GM23338 (cell line): ENCODE measurements around the gene RRAS. TPM values are rescaled to one million over a fixed set of nuclear protein-coding genes. Genes with fewer than 3 reads are reported as not detected.

Experiments
- ATAC-seq: fragments of 200-7000 bp; cut with Tn5 transposase; 3 replicates; pipeline ENCODE4 v1.9.1; 2020
- DNase-seq: peaks from one replicate; pipeline ENCODE4 v3.0.0-alpha.2; 2015; ENCODE audit warnings: low spot score
- H2AFZ ChIP-seq: fragments of 200-600 bp; sonication (generic); 2 replicates; pipeline ENCODE4 v1.8.0; 2016; ENCODE audit warnings: antibody characterized with exemption, mild to moderate bottlenecking, moderate library complexity
- H3F3A ChIP-seq: fragments of 200-600 bp; sonication (generic); replicated peaks from 2 replicates; pipeline ENCODE4 v1.8.0; 2017; ENCODE audit warnings: antibody characterized with exemption, mixed run types, low read depth
- H3K27ac ChIP-seq: fragments of 200-600 bp; sonication (generic); 2 replicates; pipeline ENCODE4 v1.6.1; 2016; ENCODE audit warnings: low read depth
- H3K27me3 ChIP-seq: fragments of 200-600 bp; sonication (generic); 2 replicates; pipeline ENCODE4 v1.8.0; 2016; ENCODE audit warnings: mild to moderate bottlenecking, mixed run types, moderate library complexity; ENCODE audit not compliant: insufficient read depth
- H3K36me3 ChIP-seq: fragments of 200-600 bp; sonication (generic); 2 replicates; pipeline ENCODE4 v1.8.0; 2016; ENCODE audit warnings: mild to moderate bottlenecking; ENCODE audit not compliant: insufficient read depth
- H3K4me1 ChIP-seq: fragments of 200-600 bp; sonication (generic); 2 replicates; pipeline ENCODE4 v1.8.0; 2016; ENCODE audit warnings: mild to moderate bottlenecking, moderate library complexity; ENCODE audit not compliant: insufficient read depth
- H3K4me2 ChIP-seq: fragments of 200-600 bp; sonication (generic); 2 replicates; pipeline ENCODE4 v1.7.1; 2017; ENCODE audit warnings: mixed run types
- H3K4me3 ChIP-seq: fragments of 200-600 bp; sonication (generic); 2 replicates; pipeline ENCODE4 v1.6.1; 2016; ENCODE audit warnings: mixed run types
- H3K79me2 ChIP-seq: fragments of 200-600 bp; sonication (generic); replicated peaks from 2 replicates; pipeline ENCODE4 v1.8.0; 2017; ENCODE audit warnings: mild to moderate bottlenecking; ENCODE audit not compliant: insufficient read depth
- H3K9me2 ChIP-seq: fragments of 200-600 bp; sonication (generic); 2 replicates; pipeline ENCODE4 v1.8.0; 2017; ENCODE audit not compliant: insufficient read depth
- H4K20me1 ChIP-seq: fragments of 200-600 bp; sonication (generic); replicated peaks from 2 replicates; pipeline ENCODE4 v1.8.0; 2017; ENCODE audit warnings: mild to moderate bottlenecking; ENCODE audit not compliant: insufficient read depth
- H3K27ac Mint-ChIP-seq: 2 replicates; pipeline ENCODE4 v1.8.0; 2020; ENCODE audit warnings: inconsistent platforms, mild to moderate bottlenecking, moderate library complexity, mixed read lengths
- H3K27me3 Mint-ChIP-seq: 3 replicates; pipeline ENCODE4 v1.8.0; 2022; ENCODE audit warnings: low read depth, mild to moderate bottlenecking, moderate library complexity, mixed read lengths, inconsistent platforms; ENCODE audit not compliant: insufficient read depth, poor library complexity
- H3K36me3 Mint-ChIP-seq: 3 replicates; pipeline ENCODE4 v1.8.0; 2021; ENCODE audit warnings: low read depth, mild to moderate bottlenecking, inconsistent platforms, moderate library complexity, mixed read lengths
- H3K4me1 Mint-ChIP-seq: 3 replicates; pipeline ENCODE4 v1.8.0; 2020; ENCODE audit warnings: mild to moderate bottlenecking, inconsistent platforms, mixed read lengths
- H3K4me3 Mint-ChIP-seq: 3 replicates; pipeline ENCODE4 v1.8.0; 2021; ENCODE audit warnings: moderate library complexity, mild to moderate bottlenecking, inconsistent platforms, mixed read lengths
- H3K9me3 Mint-ChIP-seq: 3 replicates; pipeline ENCODE4 v1.8.0; 2020; ENCODE audit warnings: moderate library complexity, mild to moderate bottlenecking, inconsistent platforms, mixed read lengths
- CREB1 ChIP-seq: fragments of 250-450 bp; sonication (Bioruptor Pico); IDR thresholded peaks from 2 replicates; pipeline ENCODE4 v1.5.0; 2020; ENCODE audit warnings: low read depth, mild to moderate bottlenecking, moderate library complexity
- EZH2 ChIP-seq: fragments of 200-600 bp; sonication (generic); IDR thresholded peaks from one replicate; pipeline ENCODE4 v1.8.0; 2017; ENCODE audit warnings: antibody characterized with exemption, mild to moderate bottlenecking, low read depth; ENCODE audit not compliant: unreplicated experiment
- EZH2phosphoT487 ChIP-seq: fragments of 200-600 bp; sonication (generic); IDR thresholded peaks from one replicate; pipeline ENCODE4 v1.8.1; 2018; ENCODE audit warnings: antibody characterized with exemption; ENCODE audit not compliant: unreplicated experiment
- JUNB ChIP-seq: IDR thresholded peaks from one replicate; pipeline ENCODE4 v1.6.1; 2016; ENCODE audit warnings: antibody characterized with exemption; ENCODE audit not compliant: unreplicated experiment
- NANOG ChIP-seq: IDR thresholded peaks from 2 replicates; pipeline ENCODE4 v1.6.1; 2016; ENCODE audit warnings: antibody characterized with exemption, borderline replicate concordance
- POLR2AphosphoS5 ChIP-seq: IDR thresholded peaks from 2 replicates; pipeline ENCODE4 v1.6.1; 2016; ENCODE audit warnings: antibody characterized with exemption, low read depth
- STAT1 ChIP-seq: IDR thresholded peaks from one replicate; pipeline ENCODE4 v1.6.1; 2016; ENCODE audit warnings: antibody characterized with exemption; ENCODE audit not compliant: unreplicated experiment
- ZNF114 ChIP-seq: fragments of 250-450 bp; sonication (Bioruptor Pico); IDR thresholded peaks from 2 replicates; pipeline ENCODE4 v1.5.0; 2020; ENCODE audit warnings: mild to moderate bottlenecking, moderate library complexity
- ZNF331 ChIP-seq: fragments of 250-450 bp; sonication (Bioruptor Pico); IDR thresholded peaks from 2 replicates; pipeline ENCODE4 v1.5.0; 2020; ENCODE audit warnings: low read depth, mild to moderate bottlenecking, moderate library complexity
- polyA plus RNA-seq: library from polyadenylated mRNA; unstranded; fragments of >200 nt; fragmentation: Nextera tagmentation; extraction: Ambion mirVana; gene quantifications from 2 replicates; pipeline ENCODE4 v1.2.1, GENCODE V29; 2016
- total RNA-seq: library from RNA; depleted of rRNA; stranded (reverse); fragments of >200 nt; shearing (Covaris generic); gene quantifications from 2 replicates; pipeline ENCODE4 v1.2.3, GENCODE V29; 2014
- TF ChIP-seq, protein P1 (sequence below), 2 experiments: fragments of 200-600 bp in 1 of 2; sonication (generic) in 1 of 2; conservative IDR thresholded peaks; 2 replicates each; pipeline versions ENCODE4 v1.5.1 to v1.6.1; 2016 to 2017; ENCODE audit warnings: antibody characterized with exemption in 2 of 2, low read depth in 2 of 2, mild to moderate bottlenecking in 2 of 2, moderate library complexity in 1 of 2
- TF ChIP-seq, protein P2 (sequence below): fragments of 250-450 bp; sonication (Bioruptor Pico); IDR thresholded peaks from 2 replicates; pipeline ENCODE4 v1.5.0; 2020; ENCODE audit warnings: mild to moderate bottlenecking, moderate library complexity
- TF ChIP-seq, protein P3 (sequence below): IDR thresholded peaks from 2 replicates; pipeline ENCODE4 v1.6.1; 2016; ENCODE audit warnings: antibody characterized with exemption
- TF ChIP-seq, protein P4 (sequence below): IDR thresholded peaks from one replicate; pipeline ENCODE4 v1.6.1; 2018; ENCODE audit warnings: antibody characterized with exemption; ENCODE audit not compliant: unreplicated experiment

RRAS gene
- total and polyA plus RNA-seq, 2 experiments from 2014 or later, result 9.3 to 30.0 TPM

DNA sequence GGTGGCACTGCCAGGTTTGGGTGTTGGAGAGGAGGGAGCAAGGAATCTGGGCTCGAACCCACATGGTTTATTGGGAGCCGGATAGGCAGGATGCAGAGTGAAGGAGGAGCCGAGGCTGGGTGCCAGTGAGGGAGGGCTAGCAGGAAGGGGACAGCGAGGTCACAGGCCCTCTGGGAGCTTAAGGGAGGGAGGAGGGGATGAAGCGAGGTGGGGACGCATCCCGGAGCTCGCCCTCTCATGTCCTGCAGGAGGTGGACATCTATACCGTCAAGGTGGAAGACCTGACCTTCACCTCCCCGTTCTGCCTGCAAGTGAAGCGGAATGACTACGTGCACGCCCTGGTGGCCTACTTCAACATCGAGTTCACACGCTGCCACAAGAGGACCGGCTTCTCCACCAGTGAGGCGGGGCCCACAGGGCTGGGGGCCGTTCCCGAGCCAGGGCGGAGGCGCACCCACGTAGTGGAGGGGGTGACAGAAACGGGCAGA lies 45.9 kb upstream of the RRAS start:
- H3K4me1 ChIP-seq, result peaks cover 23% of the 10 kb centered on the region
- H3K4me1 Mint-ChIP-seq, result peaks cover 49% of the 10 kb centered on the region
- TF ChIP-seq ZNF331 (CRISPR knock-in tag) (no peak), POLR2AphosphoS5 (no peak), STAT1 (no peak), EZH2 (no peak), JUNB (no peak), NANOG (no peak), ZNF114 (CRISPR knock-in tag) (no peak), CREB1 (no peak), EZH2phosphoT487 (no peak)
- TF ChIP-seq, protein P1, sequence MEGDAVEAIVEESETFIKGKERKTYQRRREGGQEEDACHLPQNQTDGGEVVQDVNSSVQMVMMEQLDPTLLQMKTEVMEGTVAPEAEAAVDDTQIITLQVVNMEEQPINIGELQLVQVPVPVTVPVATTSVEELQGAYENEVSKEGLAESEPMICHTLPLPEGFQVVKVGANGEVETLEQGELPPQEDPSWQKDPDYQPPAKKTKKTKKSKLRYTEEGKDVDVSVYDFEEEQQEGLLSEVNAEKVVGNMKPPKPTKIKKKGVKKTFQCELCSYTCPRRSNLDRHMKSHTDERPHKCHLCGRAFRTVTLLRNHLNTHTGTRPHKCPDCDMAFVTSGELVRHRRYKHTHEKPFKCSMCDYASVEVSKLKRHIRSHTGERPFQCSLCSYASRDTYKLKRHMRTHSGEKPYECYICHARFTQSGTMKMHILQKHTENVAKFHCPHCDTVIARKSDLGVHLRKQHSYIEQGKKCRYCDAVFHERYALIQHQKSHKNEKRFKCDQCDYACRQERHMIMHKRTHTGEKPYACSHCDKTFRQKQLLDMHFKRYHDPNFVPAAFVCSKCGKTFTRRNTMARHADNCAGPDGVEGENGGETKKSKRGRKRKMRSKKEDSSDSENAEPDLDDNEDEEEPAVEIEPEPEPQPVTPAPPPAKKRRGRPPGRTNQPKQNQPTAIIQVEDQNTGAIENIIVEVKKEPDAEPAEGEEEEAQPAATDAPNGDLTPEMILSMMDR (conservative IDR thresholded peaks at IDR 0.05; ENCODE audit: low read depth in 2 of 2), result no peak
- TF ChIP-seq, protein P2, sequence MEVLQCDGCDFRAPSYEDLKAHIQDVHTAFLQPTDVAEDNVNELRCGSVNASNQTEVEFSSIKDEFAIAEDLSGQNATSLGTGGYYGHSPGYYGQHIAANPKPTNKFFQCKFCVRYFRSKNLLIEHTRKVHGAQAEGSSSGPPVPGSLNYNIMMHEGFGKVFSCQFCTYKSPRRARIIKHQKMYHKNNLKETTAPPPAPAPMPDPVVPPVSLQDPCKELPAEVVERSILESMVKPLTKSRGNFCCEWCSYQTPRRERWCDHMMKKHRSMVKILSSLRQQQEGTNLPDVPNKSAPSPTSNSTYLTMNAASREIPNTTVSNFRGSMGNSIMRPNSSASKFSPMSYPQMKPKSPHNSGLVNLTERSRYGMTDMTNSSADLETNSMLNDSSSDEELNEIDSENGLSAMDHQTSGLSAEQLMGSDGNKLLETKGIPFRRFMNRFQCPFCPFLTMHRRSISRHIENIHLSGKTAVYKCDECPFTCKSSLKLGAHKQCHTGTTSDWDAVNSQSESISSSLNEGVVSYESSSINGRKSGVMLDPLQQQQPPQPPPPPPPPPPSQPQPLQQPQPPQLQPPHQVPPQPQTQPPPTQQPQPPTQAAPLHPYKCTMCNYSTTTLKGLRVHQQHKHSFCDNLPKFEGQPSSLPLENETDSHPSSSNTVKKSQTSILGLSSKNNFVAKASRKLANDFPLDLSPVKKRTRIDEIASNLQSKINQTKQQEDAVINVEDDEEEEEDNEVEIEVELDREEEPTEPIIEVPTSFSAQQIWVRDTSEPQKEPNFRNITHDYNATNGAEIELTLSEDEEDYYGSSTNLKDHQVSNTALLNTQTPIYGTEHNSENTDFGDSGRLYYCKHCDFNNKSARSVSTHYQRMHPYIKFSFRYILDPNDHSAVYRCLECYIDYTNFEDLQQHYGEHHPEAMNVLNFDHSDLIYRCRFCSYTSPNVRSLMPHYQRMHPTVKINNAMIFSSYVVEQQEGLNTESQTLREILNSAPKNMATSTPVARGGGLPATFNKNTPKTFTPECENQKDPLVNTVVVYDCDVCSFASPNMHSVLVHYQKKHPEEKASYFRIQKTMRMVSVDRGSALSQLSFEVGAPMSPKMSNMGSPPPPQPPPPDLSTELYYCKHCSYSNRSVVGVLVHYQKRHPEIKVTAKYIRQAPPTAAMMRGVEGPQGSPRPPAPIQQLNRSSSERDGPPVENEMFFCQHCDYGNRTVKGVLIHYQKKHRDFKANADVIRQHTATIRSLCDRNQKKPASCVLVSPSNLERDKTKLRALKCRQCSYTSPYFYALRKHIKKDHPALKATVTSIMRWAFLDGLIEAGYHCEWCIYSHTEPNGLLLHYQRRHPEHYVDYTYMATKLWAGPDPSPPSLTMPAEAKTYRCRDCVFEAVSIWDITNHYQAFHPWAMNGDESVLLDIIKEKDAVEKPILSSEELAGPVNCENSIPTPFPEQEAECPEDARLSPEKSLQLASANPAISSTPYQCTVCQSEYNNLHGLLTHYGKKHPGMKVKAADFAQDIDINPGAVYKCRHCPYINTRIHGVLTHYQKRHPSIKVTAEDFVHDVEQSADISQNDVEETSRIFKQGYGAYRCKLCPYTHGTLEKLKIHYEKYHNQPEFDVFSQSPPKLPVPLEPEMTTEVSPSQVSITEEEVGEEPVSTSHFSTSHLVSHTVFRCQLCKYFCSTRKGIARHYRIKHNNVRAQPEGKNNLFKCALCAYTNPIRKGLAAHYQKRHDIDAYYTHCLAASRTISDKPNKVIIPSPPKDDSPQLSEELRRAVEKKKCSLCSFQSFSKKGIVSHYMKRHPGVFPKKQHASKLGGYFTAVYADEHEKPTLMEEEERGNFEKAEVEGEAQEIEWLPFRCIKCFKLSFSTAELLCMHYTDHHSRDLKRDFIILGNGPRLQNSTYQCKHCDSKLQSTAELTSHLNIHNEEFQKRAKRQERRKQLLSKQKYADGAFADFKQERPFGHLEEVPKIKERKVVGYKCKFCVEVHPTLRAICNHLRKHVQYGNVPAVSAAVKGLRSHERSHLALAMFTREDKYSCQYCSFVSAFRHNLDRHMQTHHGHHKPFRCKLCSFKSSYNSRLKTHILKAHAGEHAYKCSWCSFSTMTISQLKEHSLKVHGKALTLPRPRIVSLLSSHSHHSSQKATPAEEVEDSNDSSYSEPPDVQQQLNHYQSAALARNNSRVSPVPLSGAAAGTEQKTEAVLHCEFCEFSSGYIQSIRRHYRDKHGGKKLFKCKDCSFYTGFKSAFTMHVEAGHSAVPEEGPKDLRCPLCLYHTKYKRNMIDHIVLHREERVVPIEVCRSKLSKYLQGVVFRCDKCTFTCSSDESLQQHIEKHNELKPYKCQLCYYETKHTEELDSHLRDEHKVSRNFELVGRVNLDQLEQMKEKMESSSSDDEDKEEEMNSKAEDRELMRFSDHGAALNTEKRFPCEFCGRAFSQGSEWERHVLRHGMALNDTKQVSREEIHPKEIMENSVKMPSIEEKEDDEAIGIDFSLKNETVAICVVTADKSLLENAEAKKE, result no peak
- TF ChIP-seq, protein P3, sequence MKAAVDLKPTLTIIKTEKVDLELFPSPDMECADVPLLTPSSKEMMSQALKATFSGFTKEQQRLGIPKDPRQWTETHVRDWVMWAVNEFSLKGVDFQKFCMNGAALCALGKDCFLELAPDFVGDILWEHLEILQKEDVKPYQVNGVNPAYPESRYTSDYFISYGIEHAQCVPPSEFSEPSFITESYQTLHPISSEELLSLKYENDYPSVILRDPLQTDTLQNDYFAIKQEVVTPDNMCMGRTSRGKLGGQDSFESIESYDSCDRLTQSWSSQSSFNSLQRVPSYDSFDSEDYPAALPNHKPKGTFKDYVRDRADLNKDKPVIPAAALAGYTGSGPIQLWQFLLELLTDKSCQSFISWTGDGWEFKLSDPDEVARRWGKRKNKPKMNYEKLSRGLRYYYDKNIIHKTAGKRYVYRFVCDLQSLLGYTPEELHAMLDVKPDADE, result no peak
- TF ChIP-seq, protein P4, sequence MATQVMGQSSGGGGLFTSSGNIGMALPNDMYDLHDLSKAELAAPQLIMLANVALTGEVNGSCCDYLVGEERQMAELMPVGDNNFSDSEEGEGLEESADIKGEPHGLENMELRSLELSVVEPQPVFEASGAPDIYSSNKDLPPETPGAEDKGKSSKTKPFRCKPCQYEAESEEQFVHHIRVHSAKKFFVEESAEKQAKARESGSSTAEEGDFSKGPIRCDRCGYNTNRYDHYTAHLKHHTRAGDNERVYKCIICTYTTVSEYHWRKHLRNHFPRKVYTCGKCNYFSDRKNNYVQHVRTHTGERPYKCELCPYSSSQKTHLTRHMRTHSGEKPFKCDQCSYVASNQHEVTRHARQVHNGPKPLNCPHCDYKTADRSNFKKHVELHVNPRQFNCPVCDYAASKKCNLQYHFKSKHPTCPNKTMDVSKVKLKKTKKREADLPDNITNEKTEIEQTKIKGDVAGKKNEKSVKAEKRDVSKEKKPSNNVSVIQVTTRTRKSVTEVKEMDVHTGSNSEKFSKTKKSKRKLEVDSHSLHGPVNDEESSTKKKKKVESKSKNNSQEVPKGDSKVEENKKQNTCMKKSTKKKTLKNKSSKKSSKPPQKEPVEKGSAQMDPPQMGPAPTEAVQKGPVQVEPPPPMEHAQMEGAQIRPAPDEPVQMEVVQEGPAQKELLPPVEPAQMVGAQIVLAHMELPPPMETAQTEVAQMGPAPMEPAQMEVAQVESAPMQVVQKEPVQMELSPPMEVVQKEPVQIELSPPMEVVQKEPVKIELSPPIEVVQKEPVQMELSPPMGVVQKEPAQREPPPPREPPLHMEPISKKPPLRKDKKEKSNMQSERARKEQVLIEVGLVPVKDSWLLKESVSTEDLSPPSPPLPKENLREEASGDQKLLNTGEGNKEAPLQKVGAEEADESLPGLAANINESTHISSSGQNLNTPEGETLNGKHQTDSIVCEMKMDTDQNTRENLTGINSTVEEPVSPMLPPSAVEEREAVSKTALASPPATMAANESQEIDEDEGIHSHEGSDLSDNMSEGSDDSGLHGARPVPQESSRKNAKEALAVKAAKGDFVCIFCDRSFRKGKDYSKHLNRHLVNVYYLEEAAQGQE, result no peak
- H3K4me2 ChIP-seq, result no peak overlapping the region
- H3K36me3 Mint-ChIP-seq, result peaks cover 69% of the 10 kb centered on the region
- peaks cover 43% of the 10 kb centered on the region for H3K36me3 ChIP-seq
- no peak overlapping the region; the same call in 2 of the 3 replicates for H3K4me3 Mint-ChIP-seq
- H3F3A ChIP-seq, result peaks cover 74% of the 10 kb centered on the region
- H3K4me3 ChIP-seq, result no peak overlapping the region
- peaks cover 54% of the 10 kb centered on the region for H4K20me1 ChIP-seq
- H3K27me3 Mint-ChIP-seq, result peaks cover 38% of the 10 kb centered on the region
- no peak for ATAC-seq
- H3K9me3 Mint-ChIP-seq, result peaks cover 7% of the 10 kb centered on the region
- H2AFZ ChIP-seq, result no peak overlapping the region
- H3K27ac ChIP-seq, result no peak overlapping the region
- H3K27me3 ChIP-seq, result no peaks in the 10 kb centered on the region
- DNase-seq, result no peak
- no peaks in the 10 kb centered on the region for H3K9me2 ChIP-seq
- peak overlapping the region; percentile 36; the same call in 1 of the 2 replicates for H3K27ac Mint-ChIP-seq
- peaks cover 35% of the 10 kb centered on the region for H3K79me2 ChIP-seq
